GM23338 (cell line): ENCODE measurements around the gene OR5L1. TPM values are rescaled to one million over a fixed set of nuclear protein-coding genes. Genes with fewer than 3 reads are reported as not detected.

Experiments used
- ATAC-seq: fragments of 200-7000 bp; cut with Tn5 transposase; 3 replicates; pipeline ENCODE4 v1.9.1; 2020
- DNase-seq: peaks from one replicate; pipeline ENCODE4 v3.0.0-alpha.2; 2015; ENCODE audit warnings: low spot score
- H2AFZ ChIP-seq: fragments of 200-600 bp; sonication (generic); 2 replicates; pipeline ENCODE4 v1.8.0; 2016; ENCODE audit warnings: antibody characterized with exemption, mild to moderate bottlenecking, moderate library complexity
- H3F3A ChIP-seq: fragments of 200-600 bp; sonication (generic); replicated peaks from 2 replicates; pipeline ENCODE4 v1.8.0; 2017; ENCODE audit warnings: antibody characterized with exemption, mixed run types, low read depth
- H3K27ac ChIP-seq: fragments of 200-600 bp; sonication (generic); 2 replicates; pipeline ENCODE4 v1.6.1; 2016; ENCODE audit warnings: low read depth
- H3K27me3 ChIP-seq: fragments of 200-600 bp; sonication (generic); 2 replicates; pipeline ENCODE4 v1.8.0; 2016; ENCODE audit warnings: mild to moderate bottlenecking, mixed run types, moderate library complexity; ENCODE audit not compliant: insufficient read depth
- H3K36me3 ChIP-seq: fragments of 200-600 bp; sonication (generic); 2 replicates; pipeline ENCODE4 v1.8.0; 2016; ENCODE audit warnings: mild to moderate bottlenecking; ENCODE audit not compliant: insufficient read depth
- H3K4me1 ChIP-seq: fragments of 200-600 bp; sonication (generic); 2 replicates; pipeline ENCODE4 v1.8.0; 2016; ENCODE audit warnings: mild to moderate bottlenecking, moderate library complexity; ENCODE audit not compliant: insufficient read depth
- H3K4me2 ChIP-seq: fragments of 200-600 bp; sonication (generic); 2 replicates; pipeline ENCODE4 v1.7.1; 2017; ENCODE audit warnings: mixed run types
- H3K4me3 ChIP-seq: fragments of 200-600 bp; sonication (generic); 2 replicates; pipeline ENCODE4 v1.6.1; 2016; ENCODE audit warnings: mixed run types
- H3K79me2 ChIP-seq: fragments of 200-600 bp; sonication (generic); replicated peaks from 2 replicates; pipeline ENCODE4 v1.8.0; 2017; ENCODE audit warnings: mild to moderate bottlenecking; ENCODE audit not compliant: insufficient read depth
- H3K9me2 ChIP-seq: fragments of 200-600 bp; sonication (generic); 2 replicates; pipeline ENCODE4 v1.8.0; 2017; ENCODE audit not compliant: insufficient read depth
- H4K20me1 ChIP-seq: fragments of 200-600 bp; sonication (generic); replicated peaks from 2 replicates; pipeline ENCODE4 v1.8.0; 2017; ENCODE audit warnings: mild to moderate bottlenecking; ENCODE audit not compliant: insufficient read depth
- H3K27ac Mint-ChIP-seq: 2 replicates; pipeline ENCODE4 v1.8.0; 2020; ENCODE audit warnings: inconsistent platforms, mild to moderate bottlenecking, moderate library complexity, mixed read lengths
- H3K27me3 Mint-ChIP-seq: 3 replicates; pipeline ENCODE4 v1.8.0; 2022; ENCODE audit warnings: low read depth, mild to moderate bottlenecking, moderate library complexity, mixed read lengths, inconsistent platforms; ENCODE audit not compliant: insufficient read depth, poor library complexity
- H3K36me3 Mint-ChIP-seq: 3 replicates; pipeline ENCODE4 v1.8.0; 2021; ENCODE audit warnings: low read depth, mild to moderate bottlenecking, inconsistent platforms, moderate library complexity, mixed read lengths
- H3K4me1 Mint-ChIP-seq: 3 replicates; pipeline ENCODE4 v1.8.0; 2020; ENCODE audit warnings: mild to moderate bottlenecking, inconsistent platforms, mixed read lengths
- H3K4me3 Mint-ChIP-seq: 3 replicates; pipeline ENCODE4 v1.8.0; 2021; ENCODE audit warnings: moderate library complexity, mild to moderate bottlenecking, inconsistent platforms, mixed read lengths
- H3K9me3 Mint-ChIP-seq: 3 replicates; pipeline ENCODE4 v1.8.0; 2020; ENCODE audit warnings: moderate library complexity, mild to moderate bottlenecking, inconsistent platforms, mixed read lengths
- CREB1 ChIP-seq: fragments of 250-450 bp; sonication (Bioruptor Pico); IDR thresholded peaks from 2 replicates; pipeline ENCODE4 v1.5.0; 2020; ENCODE audit warnings: low read depth, mild to moderate bottlenecking, moderate library complexity
- EZH2 ChIP-seq: fragments of 200-600 bp; sonication (generic); IDR thresholded peaks from one replicate; pipeline ENCODE4 v1.8.0; 2017; ENCODE audit warnings: antibody characterized with exemption, mild to moderate bottlenecking, low read depth; ENCODE audit not compliant: unreplicated experiment
- EZH2phosphoT487 ChIP-seq: fragments of 200-600 bp; sonication (generic); IDR thresholded peaks from one replicate; pipeline ENCODE4 v1.8.1; 2018; ENCODE audit warnings: antibody characterized with exemption; ENCODE audit not compliant: unreplicated experiment
- JUNB ChIP-seq: IDR thresholded peaks from one replicate; pipeline ENCODE4 v1.6.1; 2016; ENCODE audit warnings: antibody characterized with exemption; ENCODE audit not compliant: unreplicated experiment
- NANOG ChIP-seq: IDR thresholded peaks from 2 replicates; pipeline ENCODE4 v1.6.1; 2016; ENCODE audit warnings: antibody characterized with exemption, borderline replicate concordance
- POLR2AphosphoS5 ChIP-seq: IDR thresholded peaks from 2 replicates; pipeline ENCODE4 v1.6.1; 2016; ENCODE audit warnings: antibody characterized with exemption, low read depth
- STAT1 ChIP-seq: IDR thresholded peaks from one replicate; pipeline ENCODE4 v1.6.1; 2016; ENCODE audit warnings: antibody characterized with exemption; ENCODE audit not compliant: unreplicated experiment
- ZNF114 ChIP-seq: fragments of 250-450 bp; sonication (Bioruptor Pico); IDR thresholded peaks from 2 replicates; pipeline ENCODE4 v1.5.0; 2020; ENCODE audit warnings: mild to moderate bottlenecking, moderate library complexity
- ZNF331 ChIP-seq: fragments of 250-450 bp; sonication (Bioruptor Pico); IDR thresholded peaks from 2 replicates; pipeline ENCODE4 v1.5.0; 2020; ENCODE audit warnings: low read depth, mild to moderate bottlenecking, moderate library complexity
- polyA plus RNA-seq: library from polyadenylated mRNA; unstranded; fragments of >200 nt; fragmentation: Nextera tagmentation; extraction: Ambion mirVana; gene quantifications from 2 replicates; pipeline ENCODE4 v1.2.1, GENCODE V29; 2016
- total RNA-seq: library from RNA; depleted of rRNA; stranded (reverse); fragments of >200 nt; shearing (Covaris generic); gene quantifications from 2 replicates; pipeline ENCODE4 v1.2.3, GENCODE V29; 2014
- TF ChIP-seq, protein P1 (sequence below), 2 experiments: fragments of 200-600 bp in 1 of 2; sonication (generic) in 1 of 2; conservative IDR thresholded peaks; 2 replicates each; pipeline versions ENCODE4 v1.5.1 to v1.6.1; 2016 to 2017; ENCODE audit warnings: antibody characterized with exemption in 2 of 2, low read depth in 2 of 2, mild to moderate bottlenecking in 2 of 2, moderate library complexity in 1 of 2
- TF ChIP-seq, protein P2 (sequence below): IDR thresholded peaks from 2 replicates; pipeline ENCODE4 v1.6.1; 2016; ENCODE audit warnings: antibody characterized with exemption
- TF ChIP-seq, protein P3 (sequence below): IDR thresholded peaks from one replicate; pipeline ENCODE4 v1.6.1; 2018; ENCODE audit warnings: antibody characterized with exemption; ENCODE audit not compliant: unreplicated experiment

Gene OR5L1
- total and polyA plus RNA-seq, 2 experiments from 2014 or later, result not detected

DNA sequence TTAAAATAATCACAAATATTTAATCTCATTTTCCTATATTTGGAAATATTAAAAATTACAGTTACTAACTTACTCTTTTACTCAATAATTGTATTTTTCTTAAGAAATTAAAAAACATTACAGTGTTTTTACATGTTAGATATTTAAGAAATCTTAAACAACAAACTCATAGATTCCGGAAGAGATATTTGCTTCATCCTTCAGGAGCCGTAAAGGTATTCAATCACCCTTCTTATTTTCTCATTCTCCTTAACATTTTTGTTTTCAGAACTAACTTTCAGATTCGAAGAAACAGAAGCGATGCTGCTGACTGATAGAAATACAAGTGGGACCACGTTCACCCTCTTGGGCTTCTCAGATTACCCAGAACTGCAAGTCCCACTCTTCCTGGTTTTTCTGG lies 8.2 kb downstream of the OR5L1 start, which contains the start of gene OR5D18:
OR5D18 (plus strand) TSS at position 301 of the 400 bp plus-strand sequence; CDS start at position 301, 0 bp downstream.
- H3K27me3 ChIP-seq, result no peaks in the 10 kb centered on the region
- H3K9me2 ChIP-seq, result no peaks in the 10 kb centered on the region
- H3K79me2 ChIP-seq, result no peaks in the 10 kb centered on the region
- no peak within 1 kb of the TSS for H2AFZ ChIP-seq
- no peaks in the 10 kb centered on the region for H3K4me1 ChIP-seq
- Mint-ChIP-seq H3K9me3 (peaks cover 85% of the 10 kb centered on the region), H3K27me3 (no peaks in the 10 kb centered on the region), H3K27ac (no peak within 1 kb of the TSS), H3K4me1 (no peaks in the 10 kb centered on the region), H3K36me3 (peaks cover 31% of the 10 kb centered on the region; the same call in 2 of the 3 replicates), H3K4me3 (no peak within 1 kb of the TSS)
- no peak within 1 kb of the TSS for H3K4me2 ChIP-seq
- H3K27ac ChIP-seq, result no peak within 1 kb of the TSS
- TF ChIP-seq ZNF331 (CRISPR knock-in tag), result no peak
- TF ChIP-seq, protein P1, sequence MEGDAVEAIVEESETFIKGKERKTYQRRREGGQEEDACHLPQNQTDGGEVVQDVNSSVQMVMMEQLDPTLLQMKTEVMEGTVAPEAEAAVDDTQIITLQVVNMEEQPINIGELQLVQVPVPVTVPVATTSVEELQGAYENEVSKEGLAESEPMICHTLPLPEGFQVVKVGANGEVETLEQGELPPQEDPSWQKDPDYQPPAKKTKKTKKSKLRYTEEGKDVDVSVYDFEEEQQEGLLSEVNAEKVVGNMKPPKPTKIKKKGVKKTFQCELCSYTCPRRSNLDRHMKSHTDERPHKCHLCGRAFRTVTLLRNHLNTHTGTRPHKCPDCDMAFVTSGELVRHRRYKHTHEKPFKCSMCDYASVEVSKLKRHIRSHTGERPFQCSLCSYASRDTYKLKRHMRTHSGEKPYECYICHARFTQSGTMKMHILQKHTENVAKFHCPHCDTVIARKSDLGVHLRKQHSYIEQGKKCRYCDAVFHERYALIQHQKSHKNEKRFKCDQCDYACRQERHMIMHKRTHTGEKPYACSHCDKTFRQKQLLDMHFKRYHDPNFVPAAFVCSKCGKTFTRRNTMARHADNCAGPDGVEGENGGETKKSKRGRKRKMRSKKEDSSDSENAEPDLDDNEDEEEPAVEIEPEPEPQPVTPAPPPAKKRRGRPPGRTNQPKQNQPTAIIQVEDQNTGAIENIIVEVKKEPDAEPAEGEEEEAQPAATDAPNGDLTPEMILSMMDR (conservative IDR thresholded peaks at IDR 0.05; ENCODE audit: low read depth in 2 of 2), result no peak
- TF ChIP-seq CREB1 (CRISPR knock-in tag), result no peak
- TF ChIP-seq, protein P2, sequence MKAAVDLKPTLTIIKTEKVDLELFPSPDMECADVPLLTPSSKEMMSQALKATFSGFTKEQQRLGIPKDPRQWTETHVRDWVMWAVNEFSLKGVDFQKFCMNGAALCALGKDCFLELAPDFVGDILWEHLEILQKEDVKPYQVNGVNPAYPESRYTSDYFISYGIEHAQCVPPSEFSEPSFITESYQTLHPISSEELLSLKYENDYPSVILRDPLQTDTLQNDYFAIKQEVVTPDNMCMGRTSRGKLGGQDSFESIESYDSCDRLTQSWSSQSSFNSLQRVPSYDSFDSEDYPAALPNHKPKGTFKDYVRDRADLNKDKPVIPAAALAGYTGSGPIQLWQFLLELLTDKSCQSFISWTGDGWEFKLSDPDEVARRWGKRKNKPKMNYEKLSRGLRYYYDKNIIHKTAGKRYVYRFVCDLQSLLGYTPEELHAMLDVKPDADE, result no peak
- TF ChIP-seq EZH2, result no peak
- TF ChIP-seq EZH2phosphoT487, result no peak
- no peak for TF ChIP-seq NANOG
- no peak for ATAC-seq
- no peaks in the 10 kb centered on the region for H3F3A ChIP-seq
- no peaks in the 10 kb centered on the region for H4K20me1 ChIP-seq
- DNase-seq, result no peak
- H3K36me3 ChIP-seq, result 0 out of 2 replicates have a peak, but pooled peaks cover 3% of the 10 kb centered on the region
- H3K4me3 ChIP-seq, result no peak within 1 kb of the TSS

DNA sequence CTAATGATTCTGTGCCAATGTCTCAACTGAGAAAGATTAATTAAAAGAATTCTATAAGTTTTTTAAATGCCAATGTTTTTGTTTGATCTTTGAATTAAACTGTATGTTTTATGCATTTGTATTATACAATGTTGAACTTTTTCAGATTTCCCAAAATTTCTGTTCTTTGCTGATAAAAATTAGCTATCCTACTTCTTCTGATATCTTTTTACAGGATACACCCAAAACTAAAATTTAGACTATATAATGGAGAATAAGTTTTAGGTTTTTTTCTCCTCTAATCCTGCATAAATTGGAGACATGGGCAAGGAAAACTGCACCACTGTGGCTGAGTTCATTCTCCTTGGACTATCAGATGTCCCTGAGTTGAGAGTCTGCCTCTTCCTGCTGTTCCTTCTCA lies 15.8 kb downstream of the OR5L1 start, which contains the start of gene OR5L2:
OR5L2 (plus strand) TSS at position 301 of the 400 bp plus-strand sequence; CDS start at position 301, 0 bp downstream.
- Histone ChIP-seq H3K4me1 (no peaks in the 10 kb centered on the region), H3K4me2 (no peak within 1 kb of the TSS), H3K27me3 (no peaks in the 10 kb centered on the region), H3K36me3 (no peaks in the 10 kb centered on the region), H4K20me1 (no peaks in the 10 kb centered on the region), H3K27ac (no peak within 1 kb of the TSS), H2AFZ (no peak within 1 kb of the TSS), H3K9me2 (no peaks in the 10 kb centered on the region), H3K4me3 (no peak within 1 kb of the TSS), H3F3A (no peaks in the 10 kb centered on the region), H3K79me2 (no peaks in the 10 kb centered on the region)
- Mint-ChIP-seq H3K36me3 (peaks cover 16% of the 10 kb centered on the region; the same call in 2 of the 3 replicates), H3K4me1 (no peaks in the 10 kb centered on the region), H3K4me3 (no peak within 1 kb of the TSS), H3K9me3 (peaks cover 80% of the 10 kb centered on the region), H3K27me3 (peaks cover 2% of the 10 kb centered on the region), H3K27ac (no peak within 1 kb of the TSS)
- ATAC-seq (no peak), DNase-seq (no peak)
- TF ChIP-seq JUNB (no peak), EZH2 (no peak), STAT1 (no peak), ZNF114 (no peak), ZNF331 (CRISPR knock-in tag) (no peak), NANOG (no peak), POLR2AphosphoS5 (no peak), CREB1 (CRISPR knock-in tag) (no peak)
- TF ChIP-seq, protein P2, result no peak
- TF ChIP-seq, protein P1 (conservative IDR thresholded peaks at IDR 0.05; ENCODE audit: low read depth in 2 of 2), result no peak
- TF ChIP-seq, protein P3, sequence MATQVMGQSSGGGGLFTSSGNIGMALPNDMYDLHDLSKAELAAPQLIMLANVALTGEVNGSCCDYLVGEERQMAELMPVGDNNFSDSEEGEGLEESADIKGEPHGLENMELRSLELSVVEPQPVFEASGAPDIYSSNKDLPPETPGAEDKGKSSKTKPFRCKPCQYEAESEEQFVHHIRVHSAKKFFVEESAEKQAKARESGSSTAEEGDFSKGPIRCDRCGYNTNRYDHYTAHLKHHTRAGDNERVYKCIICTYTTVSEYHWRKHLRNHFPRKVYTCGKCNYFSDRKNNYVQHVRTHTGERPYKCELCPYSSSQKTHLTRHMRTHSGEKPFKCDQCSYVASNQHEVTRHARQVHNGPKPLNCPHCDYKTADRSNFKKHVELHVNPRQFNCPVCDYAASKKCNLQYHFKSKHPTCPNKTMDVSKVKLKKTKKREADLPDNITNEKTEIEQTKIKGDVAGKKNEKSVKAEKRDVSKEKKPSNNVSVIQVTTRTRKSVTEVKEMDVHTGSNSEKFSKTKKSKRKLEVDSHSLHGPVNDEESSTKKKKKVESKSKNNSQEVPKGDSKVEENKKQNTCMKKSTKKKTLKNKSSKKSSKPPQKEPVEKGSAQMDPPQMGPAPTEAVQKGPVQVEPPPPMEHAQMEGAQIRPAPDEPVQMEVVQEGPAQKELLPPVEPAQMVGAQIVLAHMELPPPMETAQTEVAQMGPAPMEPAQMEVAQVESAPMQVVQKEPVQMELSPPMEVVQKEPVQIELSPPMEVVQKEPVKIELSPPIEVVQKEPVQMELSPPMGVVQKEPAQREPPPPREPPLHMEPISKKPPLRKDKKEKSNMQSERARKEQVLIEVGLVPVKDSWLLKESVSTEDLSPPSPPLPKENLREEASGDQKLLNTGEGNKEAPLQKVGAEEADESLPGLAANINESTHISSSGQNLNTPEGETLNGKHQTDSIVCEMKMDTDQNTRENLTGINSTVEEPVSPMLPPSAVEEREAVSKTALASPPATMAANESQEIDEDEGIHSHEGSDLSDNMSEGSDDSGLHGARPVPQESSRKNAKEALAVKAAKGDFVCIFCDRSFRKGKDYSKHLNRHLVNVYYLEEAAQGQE, result no peak
